IMR-90 (cell line): ENCODE data around the gene MARCOL. TPM values are rescaled to one million over a fixed set of nuclear protein-coding genes. Genes with fewer than 3 reads are reported as not detected.

Experiments
- ATAC-seq: fragments of 200-7000 bp; cut with Tn5 transposase; 2 replicates; pipeline ENCODE4 v1.9.1; 2020; ENCODE audit warnings: low read depth, mild to moderate bottlenecking, moderate library complexity
- BruUV-seq: library from RNA; stranded (reverse); fragments of 400-500 nt; replicated peaks from 2 replicates; lab custom pipeline; 2021; lab: Mats Ljungman, UMichigan
- CTCF ChIA-PET: fragments of 300-600 bp; formaldehyde crosslinking; extraction: SDS; loops from one replicate; lab custom pipeline; 2021; ENCODE audit warnings: antibody characterized with exemption; lab: Yijun Ruan, JAX
- POLR2A ChIA-PET: fragments of 300-600 bp; sonication (Branson Sonifier 250); formaldehyde crosslinking; loops from one replicate; lab custom pipeline; 2022; ENCODE audit warnings: antibody characterized with exemption; ENCODE audit not compliant: unreplicated experiment; lab: Charles Lee
- DNase-seq: peaks from one replicate; pipeline ENCODE4 v3.0.0; 2013
- H2AFZ ChIP-seq: replicated peaks from 2 replicates; pipeline ENCODE3; 2013; ENCODE audit warnings: low read length, mild to moderate bottlenecking; ENCODE audit not compliant: poor library complexity
- H2AK5ac ChIP-seq: 2 replicates; pipeline ENCODE4 v1.6.1; 2013; ENCODE audit warnings: low read depth, low read length, inconsistent platforms
- H2AK9ac ChIP-seq: replicated peaks from 2 replicates; pipeline ENCODE3; 2013; ENCODE audit warnings: mild to moderate bottlenecking, low read depth, low read length, moderate library complexity; ENCODE audit not compliant: poor library complexity
- H2BK120ac ChIP-seq: 2 replicates; pipeline ENCODE4 v1.6.1; 2013; ENCODE audit warnings: low read depth, low read length, inconsistent platforms
- H2BK15ac ChIP-seq: 3 replicates; pipeline ENCODE4 v1.6.1; 2013; ENCODE audit warnings: low read depth, low read length, inconsistent platforms
- H2BK20ac ChIP-seq: 2 replicates; pipeline ENCODE4 v1.6.1; 2013; ENCODE audit warnings: low read depth, mild to moderate bottlenecking, inconsistent platforms, low read length, moderate library complexity
- H2BK5ac ChIP-seq: 2 replicates; pipeline ENCODE4 v1.6.1; 2013; ENCODE audit warnings: mild to moderate bottlenecking, low read depth, low read length, inconsistent platforms; ENCODE audit not compliant: poor library complexity, severe bottlenecking
- H3K14ac ChIP-seq: replicated peaks from 2 replicates; pipeline ENCODE4 v1.6.1; 2013; ENCODE audit warnings: low read depth, low read length, inconsistent platforms
- H3K18ac ChIP-seq: 2 replicates; pipeline ENCODE4 v1.6.1; 2013; ENCODE audit warnings: low read depth, low read length, control low read depth
- H3K23ac ChIP-seq: 2 replicates; pipeline ENCODE4 v1.6.1; 2013; ENCODE audit warnings: low read depth, low read length, inconsistent platforms
- H3K27ac ChIP-seq: 2 replicates; pipeline ENCODE4 v1.5.1; 2013; ENCODE audit warnings: mild to moderate bottlenecking, control low read depth, low read length; ENCODE audit not compliant: insufficient read depth
- H3K27me3 ChIP-seq: 2 replicates; pipeline ENCODE4 v1.6.1; 2013; ENCODE audit warnings: low read length; ENCODE audit not compliant: control insufficient read depth, insufficient read depth
- H3K36me3 ChIP-seq: 2 replicates; pipeline ENCODE4 v1.6.1; 2013; ENCODE audit warnings: low read length, mixed read lengths; ENCODE audit not compliant: control insufficient read depth, insufficient read depth
- H3K4ac ChIP-seq: 2 replicates; pipeline ENCODE4 v1.6.1; 2013; ENCODE audit warnings: low read depth, low read length, inconsistent platforms
- H3K4me1 ChIP-seq: 2 replicates; pipeline ENCODE4 v1.6.1; 2013; ENCODE audit warnings: low read length, mixed read lengths; ENCODE audit not compliant: control insufficient read depth, insufficient read depth
- H3K4me2 ChIP-seq: 2 replicates; pipeline ENCODE4 v1.6.1; 2013; ENCODE audit warnings: low read depth, mild to moderate bottlenecking, control low read depth, low read length, moderate library complexity
- H3K4me3 ChIP-seq: 2 replicates; pipeline ENCODE4 v1.5.1; 2013; ENCODE audit warnings: low read depth, mild to moderate bottlenecking, control low read depth, low read length, moderate library complexity; ENCODE audit not compliant: insufficient read depth
- H3K56ac ChIP-seq: 2 replicates; pipeline ENCODE4 v1.6.1; 2013; ENCODE audit warnings: low read length, inconsistent platforms; ENCODE audit not compliant: insufficient read depth; ENCODE audit errors: extremely low read depth
- H3K79me1 ChIP-seq, 2 experiments: 2 replicates each; pipeline ENCODE4 v1.6.1; 2013; ENCODE audit warnings: low read length in 2 of 2, inconsistent platforms in 1 of 2, low read depth in 1 of 2
- H3K9ac ChIP-seq: 2 replicates; pipeline ENCODE4 v1.6.1; 2013; ENCODE audit warnings: low read depth, low read length, control low read depth
- H3K9me1 ChIP-seq: 2 replicates; pipeline ENCODE4 v1.6.1; 2013; ENCODE audit warnings: low read length, inconsistent platforms; ENCODE audit not compliant: insufficient read depth
- H3K9me3 ChIP-seq: 2 replicates; pipeline ENCODE4 v1.6.1; 2013; ENCODE audit warnings: low read length; ENCODE audit not compliant: control insufficient read depth, insufficient read depth
- H4K20me1 ChIP-seq: 2 replicates; pipeline ENCODE4 v1.6.1; 2013; ENCODE audit warnings: low read length, inconsistent platforms; ENCODE audit not compliant: insufficient read depth
- H4K5ac ChIP-seq: 2 replicates; pipeline ENCODE4 v1.6.1; 2013; ENCODE audit warnings: mild to moderate bottlenecking, low read depth, low read length, control low read depth
- H4K8ac ChIP-seq, 2 experiments: 2 replicates each; pipeline ENCODE4 v1.6.1; 2013; ENCODE audit warnings: low read depth in 2 of 2, low read length in 2 of 2, control low read depth in 1 of 2, inconsistent platforms in 1 of 2
- H4K91ac ChIP-seq: 2 replicates; pipeline ENCODE4 v1.6.1; 2013; ENCODE audit warnings: low read depth, low read length, inconsistent platforms; ENCODE audit not compliant: insufficient read depth
- BHLHE40 ChIP-seq: fragments of 150-350 bp; IDR thresholded peaks from 2 replicates; pipeline ENCODE4 v1.6.1; 2016; ENCODE audit warnings: mild to moderate bottlenecking, low read depth, low read length
- CEBPB ChIP-seq: IDR thresholded peaks from 2 replicates; pipeline ENCODE4 v1.6.1; 2012; ENCODE audit warnings: low read depth, low read length, improper control_type of control experiment
- CHD1 ChIP-seq: IDR thresholded peaks from 2 replicates; pipeline ENCODE4 v1.6.1; 2012; ENCODE audit warnings: low read depth, low read length, improper control_type of control experiment
- ELK1 ChIP-seq: fragments of 150-350 bp; IDR thresholded peaks from 2 replicates; pipeline ENCODE4 v1.6.1; 2016; ENCODE audit warnings: low read depth, mild to moderate bottlenecking, low read length, moderate library complexity, borderline replicate concordance
- MAFK ChIP-seq: IDR thresholded peaks from 2 replicates; pipeline ENCODE4 v1.6.1; 2012; ENCODE audit warnings: low read depth, low read length, improper control_type of control experiment
- MAZ ChIP-seq: IDR thresholded peaks from 2 replicates; pipeline ENCODE4 v1.6.1; 2012; ENCODE audit warnings: low read depth, mild to moderate bottlenecking, low read length, improper control_type of control experiment, moderate library complexity, borderline replicate concordance
- MXI1 ChIP-seq: IDR thresholded peaks from 2 replicates; pipeline ENCODE4 v1.6.1; 2012; ENCODE audit warnings: low read depth, mild to moderate bottlenecking, low read length, moderate library complexity, borderline replicate concordance
- POLR2A ChIP-seq: IDR thresholded peaks from 2 replicates; pipeline ENCODE4 v1.6.1; 2012; ENCODE audit warnings: mild to moderate bottlenecking, low read depth, low read length
- RFX5 ChIP-seq: IDR thresholded peaks from 2 replicates; pipeline ENCODE4 v1.8.0; 2012; ENCODE audit warnings: low read depth, mild to moderate bottlenecking, low read length, moderate library complexity
- SMC3 ChIP-seq: fragments of 150-350 bp; IDR thresholded peaks from 2 replicates; pipeline ENCODE4 v1.6.1; 2016; ENCODE audit warnings: low read depth, mild to moderate bottlenecking, antibody characterized with exemption, low read length, moderate library complexity
- USF2 ChIP-seq: fragments of 150-350 bp; IDR thresholded peaks from 2 replicates; pipeline ENCODE4 v1.6.1; 2017; ENCODE audit warnings: mild to moderate bottlenecking, antibody characterized with exemption, low read length, low read depth
- WGBS, 2 experiments: methylation state at CpG; one replicate each; pipeline versions ENCODE4 v1.1.5 to v1.1.7; 2013; ENCODE audit warnings: missing lambda C conversion rate in 2 of 2; ENCODE audit not compliant: insufficient read length in 1 of 2; ENCODE audit errors: extremely low coverage in 2 of 2; 5-methylcytosine and 5-hydroxymethylcytosine counted together
- dilution Hi-C: fragments of 300-500 bp; cut with HindIII; formaldehyde crosslinking; loops from one replicate; pipeline ENCODE4 v1.14.3; 2018; ENCODE audit warnings: low sequenced_read_pairs; ENCODE audit not compliant: unreplicated experiment
- in situ Hi-C: fragments of 300-500 bp; cut with MboI; formaldehyde crosslinking; loops from 3 replicates; pipeline ENCODE4 v1.14.3; 2019; ENCODE audit warnings: low sequenced_read_pairs, inconsistent platforms, mixed read lengths
- intact Hi-C: fragments of 100-400 bp; cut with micrococcal nuclease; formaldehyde crosslinking; loops from 2 replicates; pipeline ENCODE4 v1.10.0; 2022
- polyA plus RNA-seq, 3 experiments: library from polyadenylated mRNA; depleted of rRNA; stranded (reverse); fragments of >200 nt; gene quantifications; 2 replicates each; pipeline ENCODE4 v1.2.3, GENCODE V29; 2012; ENCODE audit warnings: low replicate concordance in 1 of 3
- total RNA-seq: library from RNA; depleted of rRNA; stranded (reverse); fragments of >200 nt; gene quantifications from 2 replicates; pipeline ENCODE4 v1.2.3, GENCODE V29; 2012

The MARCOL gene
- total and polyA plus RNA-seq, 2 of the 4 experiments (the other 2 are of a cell fraction): not detected

- TF ChIP-seq USF2 (no peak), RFX5 (no peak)
These were observed at the start of gene MARCOL (continued) for GRCh38 chr5:148238418-148238794.

GRCh38 chr5:148191010-148191409 is 47.3 kb upstream of the MARCOL start:
- Histone ChIP-seq H3K23ac (no peak overlapping the region), H3K4ac (no peak overlapping the region), H3K36me3 (no peaks in the 10 kb centered on the region), H3K9me1 (no peaks in the 10 kb centered on the region), H2AK9ac (no peak overlapping the region), H3K4me1 (no peaks in the 10 kb centered on the region), H4K20me1 (no peaks in the 10 kb centered on the region), H2AFZ (no peak overlapping the region), H3K27ac (no peak overlapping the region), H2BK120ac (no peak overlapping the region), H3K4me3 (no peak overlapping the region), H3K9me3 (no peaks in the 10 kb centered on the region), H4K91ac (no peak overlapping the region), H3K18ac (no peak overlapping the region), H3K14ac (no peak overlapping the region), H2BK15ac (no peak overlapping the region), H3K4me2 (no peak overlapping the region), H3K9ac (no peak overlapping the region), H2BK5ac (no peak overlapping the region), H3K27me3 (no peaks in the 10 kb centered on the region), H3K56ac (no peak overlapping the region), H3K79me1 (no peaks in the 10 kb centered on the region), H2AK5ac (no peak overlapping the region), H4K8ac (no peak overlapping the region), H2BK20ac (no peak overlapping the region), H4K5ac (no peak overlapping the region)
- POLR2A ChIA-PET: no interaction called here
- in situ Hi-C loops (loop anchor here (25.0 kb wide), 1 partner anchor 846 kb away; no protein-coding TSS in a partner anchor), dilution Hi-C loops (no loop called here), intact Hi-C loops (no loop called here)
- CTCF ChIA-PET: no interaction called here
- BruUV-seq: no TSS peak
- no peak for DNase-seq
- no peak for ATAC-seq
- WGBS, 2 experiments: no CpG with 5 or more reads among the region's 1 CpG
- TF ChIP-seq RFX5 (no peak), CEBPB (no peak), POLR2A (no peak), ELK1 (no peak), MAZ (no peak), BHLHE40 (no peak), MXI1 (no peak), SMC3 (no peak), CHD1 (no peak), MAFK (no peak), USF2 (no peak)
